Measurements from ENCODE around the gene ALOX15.
"Not testable (repeated sequence)": the region's sequence is repeated elsewhere in the genome, so short reads cannot be mapped to it uniquely, and the experiment has no call there.

Gene ALOX15

DNA sequence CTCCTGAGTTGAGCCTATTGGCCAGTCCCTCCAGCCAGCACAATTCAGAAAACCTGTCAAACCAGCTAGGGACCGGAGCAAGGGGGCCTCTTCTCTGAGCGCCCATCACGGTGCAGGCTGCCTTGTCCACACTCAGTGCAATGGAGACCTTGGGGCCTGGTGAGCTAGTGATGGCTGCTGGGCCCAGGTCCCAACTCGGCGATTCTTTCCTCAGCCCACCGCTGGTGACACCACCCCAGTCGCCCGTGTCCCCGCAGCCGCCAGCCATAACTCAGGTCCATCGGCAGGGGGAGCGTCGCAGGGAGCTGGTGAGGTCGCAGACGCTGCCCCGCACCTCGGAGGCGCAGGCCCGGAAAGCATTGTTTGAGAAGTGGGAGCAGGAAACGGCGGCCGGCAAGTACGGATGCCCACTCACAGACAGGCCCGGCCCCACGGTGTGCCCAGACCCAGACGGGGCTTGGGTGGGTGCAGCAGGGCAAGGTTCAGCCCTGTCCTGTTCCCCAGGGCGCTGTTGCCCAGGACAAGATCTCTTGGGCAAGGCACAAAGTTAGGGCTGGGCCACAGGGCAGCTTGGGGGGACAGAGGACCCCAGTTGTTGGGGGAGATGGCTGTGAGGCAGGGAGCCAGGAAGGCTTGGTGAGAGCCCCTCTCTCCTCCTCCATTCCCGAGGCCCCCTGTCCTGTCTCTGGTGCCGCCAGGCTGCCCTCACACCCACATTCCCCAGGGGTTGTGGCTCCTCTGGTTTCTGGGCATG, 46.4 kb downstream of the ALOX15 start:
- DNase-seq = peak in 3 of 51 donors; percentile 6 to 17 (median 12)

DNA sequence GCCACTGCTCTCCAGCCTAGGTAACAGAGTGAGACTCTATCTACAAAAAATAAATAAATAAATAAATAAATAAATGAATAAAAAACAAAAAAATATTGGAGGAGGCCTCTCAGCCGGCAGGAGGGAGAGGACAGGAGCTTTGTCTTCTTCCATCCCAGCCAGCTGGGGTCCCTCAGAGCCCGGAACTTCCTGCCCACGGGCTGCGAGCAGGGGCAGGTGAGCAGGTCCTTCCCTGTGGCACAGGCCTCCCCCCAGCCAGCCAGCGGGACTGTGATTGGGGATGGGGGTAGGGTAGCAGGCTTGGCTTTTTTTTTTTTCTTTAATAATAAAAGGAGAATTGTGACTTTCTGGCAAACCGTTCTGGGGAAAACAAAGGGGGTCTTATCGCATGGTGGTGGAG, 47.1 kb downstream of the ALOX15 start:
- no peak for DNase-seq

DNA sequence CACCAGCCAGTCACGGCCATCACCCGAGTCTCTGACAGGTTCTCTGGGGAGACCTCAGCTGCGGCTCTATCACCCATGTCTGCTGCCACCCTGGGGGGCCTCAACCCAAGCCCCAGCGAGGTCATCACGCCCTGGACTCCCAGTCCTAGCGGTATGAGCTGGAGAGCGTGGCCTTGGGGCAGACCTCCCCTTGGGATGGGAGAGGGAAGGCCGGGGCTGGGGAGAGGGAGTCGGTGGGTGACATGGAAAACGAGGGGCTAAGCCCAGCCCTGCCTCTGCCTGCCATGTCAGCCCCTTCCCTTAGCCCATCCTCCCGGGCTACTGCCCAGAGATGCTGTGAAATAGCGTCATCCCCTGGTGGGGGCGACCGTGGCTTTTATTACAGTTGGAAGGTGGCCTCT, 48.5 kb downstream of the ALOX15 start:
- no peak for DNase-seq

DNA sequence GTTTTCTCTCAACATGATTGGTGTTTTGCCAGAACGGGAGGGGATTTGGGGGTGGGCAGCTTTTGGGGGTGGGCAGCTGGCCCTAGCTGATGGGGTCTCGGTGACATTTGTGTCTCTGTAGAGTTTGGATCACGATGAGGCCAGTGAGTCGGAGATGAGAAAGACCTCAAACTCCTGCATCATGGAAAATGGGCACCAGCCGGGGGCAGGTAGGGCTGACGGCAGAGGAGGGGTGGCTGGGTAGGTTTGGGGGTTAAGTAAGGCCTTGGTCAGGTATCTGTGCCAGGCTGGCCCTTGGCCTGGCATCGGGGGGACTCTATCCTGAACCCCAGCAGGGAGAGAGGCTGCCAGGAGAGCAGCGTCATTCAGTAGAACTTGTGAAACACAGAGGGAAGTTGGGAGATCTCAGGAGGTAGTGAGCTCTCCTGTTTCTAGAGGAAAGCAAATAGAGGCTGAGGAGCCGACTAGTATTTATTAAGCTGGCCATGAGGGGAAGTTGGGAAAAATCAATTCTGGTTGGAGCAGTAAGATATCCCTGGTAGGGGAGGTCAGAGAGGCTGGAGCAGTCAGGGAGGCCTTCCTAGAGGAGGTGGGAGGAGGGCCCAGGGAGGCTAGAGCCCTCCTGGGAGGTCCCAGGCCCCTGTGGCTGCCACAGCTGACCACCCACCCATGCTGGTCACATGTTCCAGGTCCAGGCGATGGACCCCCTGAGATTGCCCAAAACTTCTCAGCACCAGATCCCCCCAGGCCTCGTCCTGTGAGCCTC, 49.1 kb downstream of the ALOX15 start:
- DNase-seq = no peak

DNA sequence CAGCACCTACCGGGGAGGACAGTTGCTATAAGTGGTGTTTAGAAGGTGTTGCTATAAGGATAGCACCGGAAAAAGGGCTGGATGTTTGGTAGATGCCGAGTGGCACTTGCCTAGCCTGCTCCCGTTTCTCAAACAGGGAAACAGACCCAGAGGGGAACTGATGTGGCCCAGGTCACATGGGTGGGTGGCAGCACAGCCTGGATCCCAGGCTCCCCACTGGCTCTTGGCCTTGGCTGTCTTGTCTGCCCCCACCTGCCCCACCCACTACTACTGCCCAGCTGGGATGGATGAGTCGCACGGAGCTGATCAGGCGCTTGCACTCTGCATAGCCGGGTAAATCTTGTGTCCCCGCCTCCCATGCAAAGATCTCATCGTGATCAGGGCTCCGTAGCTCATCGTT, 49.9 kb downstream of the ALOX15 start:
- no peak for DNase-seq

DNA sequence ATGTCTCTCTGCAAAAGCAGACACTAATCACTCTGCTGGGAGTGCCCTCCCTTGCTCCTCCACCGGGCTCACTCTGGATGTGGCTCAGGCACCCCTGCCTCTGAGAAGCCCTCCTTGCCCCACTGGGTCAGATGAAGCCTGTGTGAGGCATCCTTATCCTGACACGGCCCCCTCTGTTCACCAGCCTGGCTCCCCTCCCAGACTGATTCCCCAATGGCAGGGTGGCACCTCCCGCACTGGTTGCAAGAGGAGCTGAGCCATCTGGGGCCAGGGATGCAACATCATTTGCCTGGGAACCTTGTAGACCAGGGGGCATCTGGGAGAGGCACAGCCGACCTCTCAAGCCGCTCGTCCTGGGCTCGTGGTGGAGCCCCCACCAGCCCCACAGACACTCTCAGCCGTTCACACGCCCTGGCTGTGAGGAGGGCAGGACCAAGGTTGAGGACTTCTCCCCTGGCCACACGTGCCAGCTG, 50.5 kb downstream of the ALOX15 start:
- no peak for DNase-seq

DNA sequence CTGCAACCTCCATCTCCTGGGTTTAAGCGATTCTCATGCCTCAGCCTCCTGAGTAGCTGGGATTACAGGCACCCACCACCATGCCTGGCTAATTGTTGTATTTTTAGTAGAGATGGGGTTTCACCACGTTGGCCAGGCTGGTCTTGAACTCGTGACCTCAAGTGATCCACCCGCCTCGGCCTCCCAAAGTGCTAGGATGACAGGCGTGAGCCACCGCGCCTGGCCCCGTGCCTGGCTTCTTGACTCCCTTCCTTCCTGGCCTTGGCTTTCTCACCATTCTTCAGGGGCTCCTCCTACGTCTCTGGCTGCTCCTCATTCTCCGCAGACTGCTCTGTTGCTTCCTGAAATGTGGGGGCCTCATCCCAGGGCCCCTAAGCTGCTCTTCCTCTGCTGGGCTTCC, 51.4 kb downstream of the ALOX15 start:
- DNase-seq = not testable (repeated sequence)

DNA sequence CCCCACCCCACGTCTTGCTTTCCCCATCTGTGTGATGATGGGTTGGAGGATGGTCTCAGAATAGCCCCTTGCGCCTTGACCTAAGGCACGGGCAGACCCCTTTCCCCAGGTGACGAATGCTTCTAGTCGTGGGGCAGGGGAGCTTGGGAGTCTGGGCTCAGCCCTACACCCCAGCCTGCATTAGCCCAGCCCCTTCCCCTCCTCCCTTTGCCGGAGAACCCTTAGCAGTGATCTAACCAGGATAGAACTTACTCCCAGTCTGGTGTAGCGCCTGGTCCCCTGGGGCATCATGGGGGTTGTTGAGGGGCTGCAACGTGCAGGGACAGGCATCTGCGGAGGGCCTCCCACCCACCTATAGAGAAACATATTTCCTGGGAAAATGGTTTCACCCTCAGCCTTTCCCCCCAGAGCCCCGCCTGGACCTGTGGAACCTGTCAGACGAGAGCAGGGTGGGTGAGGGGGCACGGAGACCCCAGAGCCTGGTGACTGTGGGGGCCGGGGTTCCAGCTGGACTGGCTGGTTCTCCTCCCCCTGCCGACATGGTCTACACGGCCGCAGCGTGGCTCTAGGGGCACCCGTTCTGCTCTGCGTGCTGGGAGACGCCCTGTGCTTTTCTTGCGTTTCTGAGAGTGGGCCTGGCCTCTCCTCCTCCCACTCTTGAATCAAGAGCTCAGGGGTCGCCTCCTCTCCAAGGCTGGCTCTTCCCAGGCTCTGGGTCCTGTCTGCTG, 52.4 kb downstream of the ALOX15 start:
- DNase-seq = no peak

DNA sequence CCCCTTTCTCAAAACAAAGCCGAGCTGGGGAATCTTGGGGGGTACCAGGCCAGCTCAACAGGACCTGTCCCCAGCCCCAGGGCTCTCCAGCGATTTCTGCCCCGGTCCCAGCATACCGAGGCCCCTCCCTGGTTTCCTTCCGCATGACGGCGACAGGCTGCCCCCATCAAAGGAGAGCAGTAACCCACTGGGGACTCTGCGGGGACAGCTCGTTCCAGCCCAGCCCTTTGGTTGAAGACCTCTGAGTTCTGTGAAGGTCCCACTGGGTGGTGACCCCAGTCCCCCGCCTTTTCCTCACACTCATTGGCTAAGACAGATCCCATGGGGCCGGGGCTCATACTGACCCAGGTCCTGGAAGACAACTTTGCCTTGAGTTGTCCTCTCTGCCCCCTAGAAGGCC, 53.1 kb downstream of the ALOX15 start:
- no peak for DNase-seq

DNA sequence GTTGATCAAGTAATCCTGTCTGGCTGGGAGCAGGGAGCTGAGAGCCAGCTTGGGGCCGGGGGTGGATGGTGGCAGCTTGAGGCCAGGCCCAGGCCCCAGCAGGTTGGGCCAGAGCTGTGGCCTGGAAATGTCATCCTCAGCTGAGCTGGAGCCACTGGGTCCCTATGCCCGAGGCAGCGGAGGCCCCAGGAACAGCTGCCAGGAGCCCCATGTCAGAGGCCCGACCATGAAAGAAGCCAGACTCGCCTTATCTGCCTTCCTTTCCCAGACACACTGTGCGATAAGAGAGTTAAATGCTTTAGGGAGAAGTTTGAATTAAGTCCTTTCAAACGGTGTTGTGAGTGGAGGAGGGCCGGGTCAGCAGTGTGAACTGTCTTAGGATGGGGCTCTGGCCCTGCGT, 53.7 kb downstream of the ALOX15 start:
- DNase-seq = no peak

DNA sequence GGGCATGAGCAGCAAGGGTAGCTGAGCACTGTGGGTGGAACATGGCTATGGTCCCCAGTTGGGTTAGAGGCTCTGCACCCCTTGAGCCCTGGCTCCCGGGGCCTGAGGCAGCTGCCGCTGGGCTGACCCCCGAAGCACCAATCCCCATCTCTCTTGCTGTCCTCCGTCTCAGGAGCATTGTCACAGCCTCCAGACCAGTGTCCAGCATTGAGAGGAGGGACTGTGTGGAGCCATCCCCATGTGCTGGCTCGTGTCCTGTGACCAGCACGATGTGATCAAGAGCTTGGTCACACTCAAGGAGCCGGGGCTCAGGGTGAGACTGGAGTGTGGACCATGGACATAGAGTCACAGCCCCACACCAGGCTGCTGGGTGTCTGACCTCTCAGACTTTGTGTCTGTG, 54.3 kb downstream of the ALOX15 start:
- no peak for DNase-seq

DNA sequence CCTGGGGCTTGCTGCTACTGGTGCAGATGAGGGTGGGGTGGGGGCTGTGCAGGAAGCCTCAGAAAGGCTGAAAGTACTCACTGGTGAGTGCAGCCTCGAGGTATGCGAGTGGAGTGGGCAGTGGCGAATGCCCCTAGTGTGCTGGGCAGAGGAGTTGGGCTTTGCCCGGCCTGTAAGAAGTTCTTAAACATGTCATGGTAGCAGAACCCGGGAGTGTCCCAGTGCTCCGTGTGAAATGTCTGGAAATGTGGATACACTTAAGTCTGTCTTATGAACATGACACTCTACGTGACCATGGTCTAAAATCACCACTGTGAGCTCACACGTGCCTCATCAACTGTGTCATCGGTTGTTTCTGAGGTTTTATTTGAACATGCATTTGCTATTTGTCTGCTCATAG, 55.4 kb downstream of the ALOX15 start:
- DNase-seq = no peak

DNA sequence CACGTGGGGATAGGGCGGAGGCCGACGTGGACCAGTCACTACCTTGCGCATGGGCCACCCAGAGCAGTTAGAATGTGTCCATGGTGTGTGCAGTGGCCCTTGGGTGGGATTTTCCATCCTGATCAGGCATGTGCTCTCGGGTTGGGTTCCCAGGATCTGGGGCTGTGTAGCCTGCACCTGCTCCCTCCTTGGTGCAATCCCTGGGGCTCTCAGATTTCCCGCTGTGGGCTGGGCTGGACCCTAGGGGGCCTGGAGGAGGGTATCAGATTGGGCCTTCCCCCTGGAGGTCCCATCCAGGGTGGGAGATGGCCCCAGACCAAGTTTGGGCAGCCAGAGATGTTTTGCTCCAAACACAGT, 55.9 kb downstream of the ALOX15 start:
- DNase-seq = no peak

DNA sequence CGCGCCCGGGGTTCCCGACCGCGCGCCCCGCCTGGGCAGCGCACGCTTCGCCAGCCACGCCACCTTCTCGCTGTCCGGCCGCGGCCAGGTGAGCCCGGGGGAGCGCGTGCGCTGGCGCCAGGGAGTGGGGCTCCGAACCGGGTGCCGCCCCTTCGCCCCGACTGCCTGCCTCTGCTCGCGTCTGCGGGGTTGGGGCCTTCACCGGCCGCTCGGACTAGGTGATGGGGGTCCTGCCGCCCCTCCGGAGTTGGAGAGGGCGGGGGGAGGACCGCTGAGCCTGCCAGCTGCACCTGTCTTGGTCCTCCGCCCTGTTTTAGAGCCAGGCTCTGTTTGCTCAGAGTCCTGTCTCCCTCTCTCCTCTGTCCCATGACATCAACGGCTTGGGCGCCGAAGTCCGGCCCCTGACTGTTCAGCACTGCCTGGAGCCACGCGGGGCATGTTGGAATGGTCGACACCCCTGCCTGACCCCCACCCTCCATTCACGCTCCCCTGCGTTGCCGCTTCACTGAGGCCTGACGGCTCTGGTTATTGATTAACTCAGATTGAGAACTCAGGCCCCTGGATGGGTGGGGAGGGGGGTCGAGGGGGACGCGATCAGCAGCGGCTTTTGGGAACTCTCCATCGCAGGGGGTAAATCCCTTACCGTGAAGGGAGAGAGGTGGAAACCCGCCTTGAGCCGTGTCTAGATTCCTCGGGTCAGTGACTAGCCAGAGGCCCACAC, 56.4 kb downstream of the ALOX15 start:
- no peak for DNase-seq

DNA sequence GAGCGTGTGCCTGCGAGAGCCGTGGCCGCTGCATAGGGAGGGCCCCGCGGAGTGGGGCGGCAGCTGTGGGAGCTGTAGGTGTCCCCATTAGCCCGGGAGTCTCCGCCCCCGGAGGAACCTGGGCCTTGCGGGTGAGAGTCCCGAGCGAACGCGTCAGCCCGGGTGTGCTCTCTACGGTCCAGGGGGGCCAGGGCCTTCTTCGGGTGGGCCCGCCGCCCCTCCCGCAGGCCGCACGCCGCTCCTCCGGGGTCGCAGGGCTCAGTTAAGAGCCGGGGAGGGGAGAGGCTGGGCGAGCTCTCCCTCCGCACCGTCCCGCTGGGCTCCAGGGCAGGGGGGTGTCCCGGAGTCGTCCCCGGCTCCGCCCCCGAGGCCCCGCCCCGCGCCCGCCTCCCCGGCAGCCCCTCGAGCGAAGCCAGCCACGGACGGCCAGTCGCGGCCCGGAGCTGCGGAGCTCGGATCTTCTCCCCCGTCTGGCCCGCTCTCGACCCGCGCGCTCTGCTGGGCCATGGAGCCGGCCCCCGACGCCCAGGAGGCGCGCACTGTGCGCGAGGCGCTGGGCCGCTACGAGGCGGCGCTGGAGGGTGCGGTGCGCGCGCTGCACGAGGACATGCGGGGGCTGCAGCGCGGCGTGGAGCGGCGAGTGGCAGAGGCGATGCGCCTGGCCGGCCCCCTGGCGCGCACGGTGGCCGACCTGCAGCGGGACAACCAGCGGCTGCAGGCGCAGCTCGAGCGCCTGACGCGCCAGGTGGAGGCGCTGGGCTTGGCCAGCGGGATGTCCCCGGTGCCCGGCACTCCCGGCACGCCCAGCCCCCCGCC, 57.2 kb downstream of the ALOX15 start, which contains the start of gene SMTNL2:
Gene SMTNL2 (plus strand): TSS at position 429 of the 816 bp plus-strand sequence. CDS start 77 bp downstream, at position 506.
- DNase-seq = no peak

DNA sequence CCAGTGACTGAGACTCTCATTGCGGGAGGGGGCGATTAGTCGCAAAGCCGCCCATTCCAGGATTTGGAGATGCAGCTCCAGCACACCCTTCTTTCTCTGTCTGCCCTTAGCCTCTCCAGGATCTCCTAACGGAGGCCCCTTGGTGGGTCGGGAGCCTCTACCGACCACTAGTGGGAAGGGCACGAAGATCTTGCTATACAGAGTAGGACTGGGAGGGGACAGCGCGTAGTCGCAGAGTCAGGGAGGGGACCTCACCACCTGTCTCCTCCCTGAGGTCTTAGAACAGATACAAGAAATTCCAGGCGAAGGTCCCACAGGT, 57.7 kb downstream of the ALOX15 start:
- DNase-seq = no peak

DNA sequence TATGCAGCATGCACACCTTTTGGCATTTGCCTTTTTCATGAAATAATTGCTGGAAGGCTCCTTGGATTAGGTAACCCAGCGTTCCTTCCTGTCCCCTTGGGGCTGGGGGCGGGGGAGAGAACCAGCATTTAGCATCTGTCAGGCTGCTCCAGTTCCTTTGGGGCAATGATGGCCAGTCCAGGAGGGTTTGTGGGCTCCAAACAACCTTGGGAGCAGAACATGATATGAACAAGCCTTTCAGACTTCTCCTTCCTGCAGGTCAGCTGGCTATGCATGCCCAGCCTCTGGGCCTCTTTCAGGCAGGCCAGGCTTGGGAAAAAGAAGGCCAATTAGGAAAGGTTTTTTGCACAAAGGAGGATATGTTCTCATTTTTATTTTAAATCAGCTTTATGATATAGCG, 58.3 kb downstream of the ALOX15 start:
- no peak for DNase-seq

DNA sequence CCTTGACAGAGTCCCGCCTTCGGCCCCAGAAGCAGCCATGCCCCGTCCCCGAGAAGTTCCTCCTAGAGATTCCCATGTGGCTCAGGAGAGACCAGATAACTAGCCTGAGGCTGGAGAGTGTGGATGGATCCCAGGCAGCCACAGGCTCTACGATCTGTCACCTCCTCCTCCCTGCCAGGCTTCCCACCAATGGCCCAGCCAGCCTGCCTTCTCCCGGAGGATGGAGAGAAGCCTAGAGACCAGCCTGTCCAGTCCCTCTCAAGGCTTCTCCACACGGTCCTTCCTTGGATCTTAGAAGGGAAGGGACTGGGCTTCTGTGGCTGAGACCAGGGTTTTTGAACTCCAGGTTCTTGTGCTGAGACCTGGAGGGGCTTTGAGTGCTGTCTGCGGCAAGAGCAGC, 58.8 kb downstream of the ALOX15 start:
- no peak for DNase-seq

DNA sequence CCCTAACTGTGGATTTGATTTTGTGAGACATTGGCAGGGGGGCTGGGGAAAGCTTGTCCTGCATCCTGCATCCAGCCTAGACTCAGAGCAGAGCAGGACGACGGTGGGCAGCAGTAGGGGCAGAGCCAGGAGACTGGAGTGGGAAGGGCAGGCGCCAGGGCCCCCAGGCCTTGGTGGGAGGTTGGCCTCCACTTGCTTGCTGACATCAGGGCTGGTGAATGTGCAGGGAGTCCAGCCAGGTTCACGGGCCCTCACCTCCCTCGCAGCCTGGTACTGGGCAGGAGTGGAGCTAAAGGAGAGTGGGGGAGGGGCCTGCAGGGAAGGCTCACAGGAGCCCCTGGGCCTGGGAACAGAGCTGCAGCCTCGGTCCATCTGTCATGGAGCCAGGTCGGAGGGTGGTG, 59.4 kb downstream of the ALOX15 start:
- no peak for DNase-seq
